ENCODE results near the gene C10orf95.

Gene C10orf95

GRCh38 chr10:102432162-102432950 lies 19.0 kb downstream of the C10orf95 start, which contains the start of gene CUEDC2:
TSS of gene CUEDC2 (minus strand) at chr10:102432574. CDS start at chr10:102425188, 7,386 bp downstream.
- H3K27ac ChIP-seq (replicated peaks): peak within 1 kb of the TSS; percentile 86
- H3K27me3 ChIP-seq (ENCODE audit: insufficient read depth, poor library complexity, severe bottlenecking): no peaks in the 10 kb centered on the region
- TF ChIP-seq SPI1 (IDR thresholded peaks at IDR 0.05; ENCODE audit: borderline replicate concordance, low read depth) (peak; percentile 42; the same call in 1 of the 2 replicates), GABPA (IDR thresholded peaks at IDR 0.05; ENCODE audit: low read depth) (peak; percentile 25; the same call in 1 of the 2 replicates), POLR2AphosphoS5 (IDR thresholded peaks at IDR 0.05; ENCODE audit: low read depth) (peak; percentile 84), REST (IDR thresholded peaks at IDR 0.05; ENCODE audit: insufficient replicate concordance, low read depth) (peak; percentile 59), CTCF (IDR thresholded peaks at IDR 0.05; ENCODE audit: insufficient read depth, low read length) (no peak)
- peak; percentile 94 to 98 for DNase-seq (ENCODE audit: low read depth in 1 of 2, low spot score in 1 of 2)
- peak within 1 kb of the TSS; percentile 86 for H3K4me3 ChIP-seq (replicated peaks; ENCODE audit: insufficient read depth, low read length)

GRCh38 chr10:102431452-102432124 lies 19.8 kb downstream of the C10orf95 start:
- TF ChIP-seq SPI1 (IDR thresholded peaks at IDR 0.05; ENCODE audit: borderline replicate concordance, low read depth) (no peak), CTCF (IDR thresholded peaks at IDR 0.05; ENCODE audit: insufficient read depth, low read length) (no peak), GABPA (IDR thresholded peaks at IDR 0.05; ENCODE audit: low read depth) (no peak), POLR2AphosphoS5 (IDR thresholded peaks at IDR 0.05; ENCODE audit: low read depth) (no peak), REST (IDR thresholded peaks at IDR 0.05; ENCODE audit: insufficient replicate concordance, low read depth) (no peak)
- DNase-seq (ENCODE audit: low read depth in 1 of 2, low spot score in 1 of 2): no peak
- Histone ChIP-seq H3K4me3 (replicated peaks; ENCODE audit: insufficient read depth, low read length) (peak overlapping the region; percentile 86), H3K27me3 (ENCODE audit: insufficient read depth, poor library complexity, severe bottlenecking) (no peaks in the 10 kb centered on the region), H3K27ac (replicated peaks) (peak overlapping the region; percentile 86)

GRCh38 chr10:102429468-102429867 lies 21.9 kb downstream of the C10orf95 start:
- DNase-seq (ENCODE audit: low read depth in 1 of 2, low spot score in 1 of 2): no peak
- Histone ChIP-seq H3K27ac (replicated peaks) (no peak overlapping the region), H3K4me3 (replicated peaks; ENCODE audit: insufficient read depth, low read length) (no peak overlapping the region), H3K27me3 (ENCODE audit: insufficient read depth, poor library complexity, severe bottlenecking) (no peaks in the 10 kb centered on the region)
- TF ChIP-seq REST (IDR thresholded peaks at IDR 0.05; ENCODE audit: insufficient replicate concordance, low read depth) (no peak), GABPA (IDR thresholded peaks at IDR 0.05; ENCODE audit: low read depth) (no peak), SPI1 (IDR thresholded peaks at IDR 0.05; ENCODE audit: borderline replicate concordance, low read depth) (no peak), CTCF (IDR thresholded peaks at IDR 0.05; ENCODE audit: insufficient read depth, low read length) (no peak), POLR2AphosphoS5 (IDR thresholded peaks at IDR 0.05; ENCODE audit: low read depth) (no peak)
